RWPE2 (cell line): ENCODE results near the gene ADTRP.
A peak's percentile ranks its signal among the peaks of the same experiment; 100 is the strongest.

ENCODE experiments used
- ATAC-seq: fragments of 200-7000 bp; cut with Tn5 transposase; 3 replicates; pipeline ENCODE4 v1.9.1; 2021; ENCODE audit warnings: low read depth
- DNase-seq: peaks from one replicate; pipeline ENCODE4 v3.0.0-alpha.2; 2020; ENCODE audit warnings: low spot score
- H3K27ac ChIP-seq: fragments of 450-650 bp; 2 replicates; pipeline ENCODE4 v1.5.1; 2017; ENCODE audit warnings: mild to moderate bottlenecking; ENCODE audit not compliant: poor library complexity, severe bottlenecking
- H3K27me3 ChIP-seq: fragments of 250-450 bp; sonication (Bioruptor Pico); 2 replicates; pipeline ENCODE4 v1.5.1; 2021; ENCODE audit warnings: mild to moderate bottlenecking, moderate library complexity; ENCODE audit not compliant: insufficient read depth, poor library complexity, severe bottlenecking
- H3K36me3 ChIP-seq: fragments of 250-450 bp; sonication (Bioruptor Pico); 2 replicates; pipeline ENCODE4 v1.5.1; 2020; ENCODE audit warnings: low read depth, mild to moderate bottlenecking, moderate library complexity
- H3K4me1 ChIP-seq: fragments of 250-450 bp; sonication (Bioruptor Pico); 2 replicates; pipeline ENCODE4 v1.5.1; 2021; ENCODE audit warnings: mild to moderate bottlenecking, moderate library complexity; ENCODE audit not compliant: insufficient read depth, poor library complexity, severe bottlenecking
- H3K4me3 ChIP-seq: fragments of 250-450 bp; sonication (Bioruptor Pico); 2 replicates; pipeline ENCODE4 v1.5.1; 2021; ENCODE audit warnings: mild to moderate bottlenecking, moderate library complexity; ENCODE audit not compliant: severe bottlenecking
- H3K9me3 ChIP-seq: fragments of 250-450 bp; sonication (Bioruptor Pico); 2 replicates; pipeline ENCODE4 v1.5.1; 2021; ENCODE audit warnings: mild to moderate bottlenecking, moderate library complexity; ENCODE audit not compliant: severe bottlenecking
- TF ChIP-seq, protein P1 (sequence below): fragments of 450-650 bp; IDR thresholded peaks from one replicate; pipeline ENCODE4 v1.5.1; 2017; ENCODE audit warnings: mild to moderate bottlenecking, moderate library complexity; ENCODE audit not compliant: poor library complexity, severe bottlenecking

Gene ADTRP

DNA sequence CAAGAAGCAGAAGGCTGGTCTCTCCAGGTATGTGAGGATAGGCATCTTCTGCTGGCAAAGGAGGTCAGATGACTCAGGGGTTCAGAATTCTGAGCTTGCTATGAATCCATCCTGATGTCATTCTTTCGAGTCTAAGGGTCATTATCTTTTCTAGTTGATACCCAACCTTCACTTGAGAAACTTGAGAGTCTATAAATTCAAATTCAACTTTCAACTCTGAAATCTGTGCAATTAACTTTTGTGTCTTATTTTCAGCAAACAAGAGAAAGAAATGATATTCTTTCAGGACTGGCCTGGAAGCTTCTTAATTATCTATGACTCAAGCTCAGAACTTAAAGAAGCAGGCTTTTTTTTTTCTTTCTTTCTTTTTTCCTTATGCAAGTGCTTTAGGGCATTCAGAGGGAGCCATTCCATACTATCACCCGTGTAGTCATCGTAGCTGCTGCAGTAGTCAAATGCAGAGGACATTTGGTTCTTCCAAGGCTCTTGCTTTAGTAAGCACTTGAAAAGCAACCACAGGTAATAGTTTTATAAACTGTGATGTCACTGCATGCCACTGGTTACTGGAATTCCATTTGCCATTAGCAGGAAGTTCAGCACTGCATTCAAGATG lies 93.0 kb downstream of the ADTRP start:
- Histone ChIP-seq H3K27ac (peak overlapping the region; percentile 91), H3K27me3 (no peaks in the 10 kb centered on the region), H3K4me3 (no peak overlapping the region), H3K9me3 (peaks cover 3% of the 10 kb centered on the region), H3K36me3 (no peaks in the 10 kb centered on the region), H3K4me1 (peaks cover 17% of the 10 kb centered on the region)
- TF ChIP-seq, protein P1, sequence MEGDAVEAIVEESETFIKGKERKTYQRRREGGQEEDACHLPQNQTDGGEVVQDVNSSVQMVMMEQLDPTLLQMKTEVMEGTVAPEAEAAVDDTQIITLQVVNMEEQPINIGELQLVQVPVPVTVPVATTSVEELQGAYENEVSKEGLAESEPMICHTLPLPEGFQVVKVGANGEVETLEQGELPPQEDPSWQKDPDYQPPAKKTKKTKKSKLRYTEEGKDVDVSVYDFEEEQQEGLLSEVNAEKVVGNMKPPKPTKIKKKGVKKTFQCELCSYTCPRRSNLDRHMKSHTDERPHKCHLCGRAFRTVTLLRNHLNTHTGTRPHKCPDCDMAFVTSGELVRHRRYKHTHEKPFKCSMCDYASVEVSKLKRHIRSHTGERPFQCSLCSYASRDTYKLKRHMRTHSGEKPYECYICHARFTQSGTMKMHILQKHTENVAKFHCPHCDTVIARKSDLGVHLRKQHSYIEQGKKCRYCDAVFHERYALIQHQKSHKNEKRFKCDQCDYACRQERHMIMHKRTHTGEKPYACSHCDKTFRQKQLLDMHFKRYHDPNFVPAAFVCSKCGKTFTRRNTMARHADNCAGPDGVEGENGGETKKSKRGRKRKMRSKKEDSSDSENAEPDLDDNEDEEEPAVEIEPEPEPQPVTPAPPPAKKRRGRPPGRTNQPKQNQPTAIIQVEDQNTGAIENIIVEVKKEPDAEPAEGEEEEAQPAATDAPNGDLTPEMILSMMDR = no peak
- no peak for DNase-seq
- ATAC-seq = peak; percentile 99

DNA sequence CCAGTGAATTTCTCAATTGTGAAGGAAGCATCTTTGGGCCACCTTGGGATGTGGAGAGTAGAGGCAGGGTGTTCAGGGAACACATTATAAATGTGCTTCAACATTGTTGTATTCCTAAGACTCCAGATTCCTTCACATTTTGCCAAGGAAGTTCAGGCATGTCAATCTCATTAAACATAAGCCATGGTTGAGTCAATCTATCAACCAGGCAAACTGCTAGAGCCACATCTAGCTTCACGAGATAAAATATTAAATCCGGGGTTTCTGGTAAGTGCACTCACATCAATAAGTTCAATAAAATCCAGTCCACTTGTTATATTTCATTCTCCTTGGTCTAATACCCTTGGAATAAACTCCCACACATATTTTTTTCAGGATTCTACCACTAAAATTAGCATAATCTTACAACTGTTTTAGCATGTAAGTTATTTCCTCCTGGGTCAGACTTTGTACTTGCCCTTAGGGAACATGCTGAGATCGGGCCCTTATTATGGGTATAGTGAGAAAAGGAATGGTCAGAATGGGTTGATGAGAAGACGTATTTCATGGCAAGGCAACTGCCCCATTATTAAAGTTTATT lies 93.6 kb downstream of the ADTRP start:
- no peak for ATAC-seq
- no peak for DNase-seq
- TF ChIP-seq, protein P1 = no peak
- Histone ChIP-seq H3K4me1 (peaks cover 17% of the 10 kb centered on the region), H3K36me3 (no peaks in the 10 kb centered on the region), H3K4me3 (no peak overlapping the region), H3K9me3 (no peaks in the 10 kb centered on the region), H3K27me3 (no peaks in the 10 kb centered on the region), H3K27ac (peak overlapping the region; percentile 91)

DNA sequence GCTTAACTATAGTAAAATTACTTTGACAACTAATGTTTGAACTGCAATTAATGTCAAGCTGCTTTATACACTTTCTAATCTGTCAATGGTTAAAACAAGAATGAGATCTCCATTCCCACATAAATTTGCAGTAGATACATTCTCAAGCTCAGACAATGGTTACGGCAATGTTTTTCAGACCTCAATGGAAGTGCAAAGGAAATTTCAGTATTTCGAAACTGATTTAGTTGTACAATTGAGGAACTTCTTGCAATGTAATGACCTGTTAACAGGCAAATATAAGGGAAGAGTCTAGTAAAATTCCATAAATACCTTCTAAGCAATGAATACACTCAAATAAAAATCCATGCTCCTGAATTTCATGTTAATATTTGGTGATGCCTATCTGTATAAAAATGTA lies 94.7 kb downstream of the ADTRP start:
- ATAC-seq (no peak), DNase-seq (no peak)
- H3K36me3 ChIP-seq = no peaks in the 10 kb centered on the region
- H3K4me1 ChIP-seq = peaks cover 17% of the 10 kb centered on the region
- no peak overlapping the region for H3K4me3 ChIP-seq
- H3K27me3 ChIP-seq = no peaks in the 10 kb centered on the region
- no peaks in the 10 kb centered on the region for H3K9me3 ChIP-seq
- TF ChIP-seq, protein P1 = no peak
- no peak overlapping the region for H3K27ac ChIP-seq

DNA sequence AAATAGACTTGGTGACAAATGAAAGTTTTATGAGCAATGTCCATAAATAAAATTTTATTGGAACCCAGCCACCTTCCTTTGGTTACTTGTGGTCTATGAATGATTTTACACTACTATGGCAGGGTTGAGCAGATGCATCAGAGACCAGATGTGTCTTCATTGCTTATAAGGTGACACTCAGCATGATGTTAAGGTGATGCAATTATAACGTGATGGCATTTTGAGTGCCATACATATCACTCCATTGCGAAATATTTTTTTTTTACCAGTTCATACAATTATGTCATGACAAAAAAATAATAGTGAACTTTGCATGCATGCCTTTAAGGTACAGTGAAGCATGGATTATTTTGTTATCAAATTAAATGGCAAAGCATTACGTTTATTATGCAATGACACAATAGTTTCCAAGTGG lies 96.0 kb downstream of the ADTRP start:
- no peak for ATAC-seq
- Histone ChIP-seq H3K27me3 (no peaks in the 10 kb centered on the region), H3K9me3 (no peaks in the 10 kb centered on the region), H3K4me3 (no peak overlapping the region), H3K4me1 (peaks cover 17% of the 10 kb centered on the region), H3K27ac (no peak overlapping the region), H3K36me3 (no peaks in the 10 kb centered on the region)
- DNase-seq = no peak
- TF ChIP-seq, protein P1 = no peak

DNA sequence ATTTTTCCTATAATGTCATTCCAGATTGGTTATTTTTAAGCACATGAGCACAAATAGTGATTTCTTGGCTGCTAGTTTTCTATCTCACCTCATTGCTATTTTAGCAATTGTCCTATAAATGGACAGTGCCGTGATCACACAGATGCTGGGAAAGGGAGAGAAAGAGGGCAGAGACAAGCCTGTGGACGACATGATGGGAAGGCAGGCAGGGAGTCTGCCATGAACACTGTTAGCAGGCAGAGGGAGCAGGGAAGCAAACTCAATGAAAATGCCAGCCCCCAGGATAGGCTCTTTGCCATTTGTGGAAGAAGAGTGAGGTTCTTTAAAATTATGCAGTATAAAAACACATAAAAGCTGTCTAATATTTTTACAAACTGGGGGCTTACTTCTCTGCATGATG lies 96.8 kb downstream of the ADTRP start:
- no peak overlapping the region for H3K27ac ChIP-seq
- ATAC-seq (no peak), DNase-seq (no peak)
- no peaks in the 10 kb centered on the region for H3K27me3 ChIP-seq
- H3K4me1 ChIP-seq = peaks cover 17% of the 10 kb centered on the region
- no peaks in the 10 kb centered on the region for H3K9me3 ChIP-seq
- TF ChIP-seq, protein P1 = no peak
- H3K4me3 ChIP-seq = no peak overlapping the region
- no peaks in the 10 kb centered on the region for H3K36me3 ChIP-seq
